Fibroblast of lung (primary cell): ENCODE measurements around the gene SNX30. TPM values are rescaled to one million over a fixed set of nuclear protein-coding genes. Genes with fewer than 3 reads are reported as not detected.
"Not testable (repeated sequence)": the region's sequence is repeated elsewhere in the genome, so short reads cannot be mapped to it uniquely, and the experiment has no call there.

Experiments
- DNase-seq, 2 donors: peaks; one replicate each; pipeline versions ENCODE4 v3.0.0 to v3.0.0-alpha.2; 2010; ENCODE audit warnings: low read depth in 2 of 2
- H2AFZ ChIP-seq: 2 replicates; pipeline ENCODE4 v1.5.1; 2012; ENCODE audit warnings: low read length, control low read depth, inconsistent platforms
- H3K27ac ChIP-seq: 2 replicates; pipeline ENCODE4 v1.5.1; 2011; ENCODE audit warnings: low read length, control low read depth; ENCODE audit not compliant: insufficient read depth
- H3K27me3 ChIP-seq: 2 replicates; pipeline ENCODE4 v1.5.1; 2011; ENCODE audit warnings: mild to moderate bottlenecking, low read length; ENCODE audit not compliant: control insufficient read depth, insufficient read depth
- H3K36me3 ChIP-seq: 2 replicates; pipeline ENCODE4 v1.5.1; 2011; ENCODE audit warnings: low read length; ENCODE audit not compliant: control insufficient read depth, insufficient read depth
- H3K4me1 ChIP-seq: 2 replicates; pipeline ENCODE4 v1.5.1; 2011; ENCODE audit warnings: low read length; ENCODE audit not compliant: control insufficient read depth, insufficient read depth; ENCODE audit errors: extremely low read depth
- H3K4me2 ChIP-seq: 2 replicates; pipeline ENCODE4 v1.5.1; 2011; ENCODE audit warnings: low read length, control low read depth; ENCODE audit not compliant: insufficient read depth; ENCODE audit errors: extremely low read depth
- H3K4me3 ChIP-seq, 4 experiments: fragments of 200-600 bp in 1 of 4; sonication (generic) in 1 of 4; replicated peaks in 1 of 4; 2 replicates each; pipeline ENCODE4 v1.5.1; 2011 to 2016; ENCODE audit warnings: low read length in 4 of 4, low read depth in 3 of 4, mild to moderate bottlenecking in 3 of 4, control low read depth in 2 of 4, inconsistent platforms in 1 of 4, mixed read lengths in 1 of 4; ENCODE audit not compliant: insufficient read depth in 1 of 4; ENCODE audit errors: control extremely low read depth in 1 of 4
- H3K79me2 ChIP-seq: 2 replicates; pipeline ENCODE4 v1.5.1; 2012; ENCODE audit warnings: mild to moderate bottlenecking, low read length, inconsistent platforms; ENCODE audit not compliant: control insufficient read depth, insufficient read depth
- H3K9ac ChIP-seq: 2 replicates; pipeline ENCODE4 v1.5.1; 2011; ENCODE audit warnings: mild to moderate bottlenecking, low read length, control low read depth; ENCODE audit not compliant: insufficient read depth
- H3K9me3 ChIP-seq: 2 replicates; pipeline ENCODE4 v1.5.1; 2012; ENCODE audit warnings: low read depth, low read length; ENCODE audit not compliant: control insufficient read depth, insufficient read depth
- H4K20me1 ChIP-seq: 2 replicates; pipeline ENCODE4 v1.5.1; 2011; ENCODE audit warnings: low read length; ENCODE audit not compliant: control insufficient read depth, insufficient read depth; ENCODE audit errors: extremely low read depth
- CTCF ChIP-seq, 2 donors: IDR thresholded peaks in 1 of 2; conservative IDR thresholded peaks in 1 of 2; 1 replicate in 1 of 2; 2 replicates in 1 of 2; pipeline ENCODE4 v1.5.1; 2011 to 2012; ENCODE audit warnings: low read length in 2 of 2, control low read depth in 1 of 2, inconsistent platforms in 1 of 2, low read depth in 1 of 2, mild to moderate bottlenecking in 1 of 2
- EZH2 ChIP-seq: IDR thresholded peaks from 2 replicates; pipeline ENCODE4 v1.5.1; 2012; ENCODE audit warnings: low read length, control low read depth, mild to moderate bottlenecking; ENCODE audit errors: missing control alignments
- polyA plus RNA-seq, 2 donors: library from polyadenylated mRNA; depleted of rRNA in 1 of 2; stranded (reverse) in 1 of 2; unstranded in 1 of 2; fragments of >200 nt; gene quantifications; 2 replicates each; pipeline ENCODE4 v1.2.1, GENCODE V29; 2011 to 2012; ENCODE audit warnings: missing spikeins in 1 of 2
- total RNA-seq: library from RNA; depleted of rRNA; stranded (reverse); fragments of >200 nt; gene quantifications from 2 replicates; pipeline ENCODE4 v1.2.1, GENCODE V29; 2014

SNX30 gene
- total and polyA plus RNA-seq, 2 donors (not counting 1 experiment from before 2014, with no cell fraction given) = 7.9 to 20.6 TPM

GRCh38 chr9:112720113-112720780, 30.3 kb upstream of the SNX30 start:
- TF ChIP-seq EZH2 = no peak
- no peak for TF ChIP-seq CTCF (conservative IDR thresholded peaks at IDR 0.05 in 1 of 2, IDR thresholded peaks at IDR 0.05 in 1 of 2; ENCODE audit: low read depth in 1 of 2, low read length in 2 of 2)
- H3K27ac ChIP-seq = no peak overlapping the region

GRCh38 chr9:112722749-112723148, 27.8 kb upstream of the SNX30 start:
- H3K4me2 ChIP-seq, H3K36me3 ChIP-seq, H3K9ac ChIP-seq, H3K79me2 ChIP-seq, H3K9me3 ChIP-seq, H2AFZ ChIP-seq, H3K4me1 ChIP-seq, H3K27ac ChIP-seq, H4K20me1 ChIP-seq, H3K4me3 ChIP-seq, H3K27me3 ChIP-seq, DNase-seq: not testable (repeated sequence)

More at GRCh38 chr9:112720113-112720780, 30.3 kb upstream of the SNX30 start:
- H2AFZ ChIP-seq = no peak overlapping the region
- H4K20me1 ChIP-seq = no peaks in the 10 kb centered on the region
- H3K36me3 ChIP-seq = no peaks in the 10 kb centered on the region
- H3K4me2 ChIP-seq = no peak overlapping the region
- no peaks in the 10 kb centered on the region for H3K4me1 ChIP-seq
- H3K9ac ChIP-seq = no peak overlapping the region
- no peak overlapping the region for H3K4me3 ChIP-seq
- no peaks in the 10 kb centered on the region for H3K27me3 ChIP-seq
- peaks cover 9% of the 10 kb centered on the region for H3K79me2 ChIP-seq
- no peak for DNase-seq
- H3K9me3 ChIP-seq = no peaks in the 10 kb centered on the region

- TF ChIP-seq CTCF (conservative IDR thresholded peaks at IDR 0.05 in 1 of 2, IDR thresholded peaks at IDR 0.05 in 1 of 2; ENCODE audit: low read depth in 1 of 2, low read length in 2 of 2) = no peak
- no peak for TF ChIP-seq EZH2
- H3K27me3 ChIP-seq = no peaks in the 10 kb centered on the region
- H3K9me3 ChIP-seq = no peaks in the 10 kb centered on the region
- H4K20me1 ChIP-seq = no peaks in the 10 kb centered on the region
- H3K36me3 ChIP-seq = no peaks in the 10 kb centered on the region
- H3K4me1 ChIP-seq = no peaks in the 10 kb centered on the region
- no peak overlapping the region for H3K4me2 ChIP-seq
- H2AFZ ChIP-seq = no peak overlapping the region
- no peak overlapping the region for H3K9ac ChIP-seq
- no peak overlapping the region for H3K4me3 ChIP-seq
- no peaks in the 10 kb centered on the region for H3K79me2 ChIP-seq
- DNase-seq = no peak
- H3K27ac ChIP-seq = no peak overlapping the region
These were observed 24.6 kb upstream of the SNX30 start for GRCh38 chr9:112725961-112726360.
